ENCODE measurements around the gene MAJIN.

- TF ChIP-seq ZNF8 (CRISPR knock-in tag; IDR thresholded peaks at IDR 0.05) (no peak), POU6F1 (CRISPR knock-in tag; IDR thresholded peaks at IDR 0.05; ENCODE audit: borderline replicate concordance, low read depth) (no peak), BACH2 (CRISPR knock-in tag; IDR thresholded peaks at IDR 0.05; ENCODE audit: borderline replicate concordance) (no peak), TOX (CRISPR knock-in tag; IDR thresholded peaks at IDR 0.05; ENCODE audit: borderline replicate concordance) (no peak), GLIS3 (CRISPR knock-in tag; IDR thresholded peaks at IDR 0.05) (no peak), ZFP3 (CRISPR knock-in tag; IDR thresholded peaks at IDR 0.05) (no peak), ARNTL (CRISPR knock-in tag; IDR thresholded peaks at IDR 0.05; ENCODE audit: borderline replicate concordance, low read depth) (no peak), PATZ1 (CRISPR knock-in tag; IDR thresholded peaks at IDR 0.05; ENCODE audit: borderline replicate concordance) (no peak), TCF4 (CRISPR knock-in tag; IDR thresholded peaks at IDR 0.05; ENCODE audit: borderline replicate concordance) (no peak), ISL1 (CRISPR knock-in tag; IDR thresholded peaks at IDR 0.05) (no peak), CREB5 (CRISPR knock-in tag; IDR thresholded peaks at IDR 0.05; ENCODE audit: low read depth) (no peak), ZFP30 (CRISPR knock-in tag; IDR thresholded peaks at IDR 0.05) (no peak)
These were observed 17.5 kb upstream of the MAJIN start for GRCh38 chr11:64989416-64989815.
